ENCODE measurements around the gene MTOR. TPM values are rescaled to one million over a fixed set of nuclear protein-coding genes. Genes with fewer than 3 reads are reported as not detected.

MTOR gene
- total and polyA plus RNA-seq, 2 of the 8 experiments (the other 6 are each of a cell fraction or from before 2014, with no cell fraction given) = 44.2 to 76.8 TPM

DNA sequence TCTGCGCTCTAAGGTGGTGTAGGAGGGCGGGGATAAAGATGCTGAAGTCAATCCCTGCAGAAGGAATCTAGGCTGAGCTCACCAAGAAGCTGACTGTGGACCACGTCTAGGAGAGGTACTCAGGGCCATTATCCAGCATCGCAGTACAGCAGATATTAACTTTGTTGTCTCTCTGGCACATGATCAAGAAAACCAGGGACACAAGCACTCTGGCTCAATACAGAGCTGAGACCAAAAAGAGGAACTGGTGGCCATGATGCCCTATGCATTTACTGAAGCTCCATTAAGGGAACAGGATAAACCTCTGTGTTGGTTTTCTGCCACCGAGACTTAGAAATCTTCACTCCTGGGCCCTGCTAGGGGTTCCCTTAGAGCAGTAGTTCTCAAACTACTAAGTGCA is 111.2 kb downstream of the MTOR start (continued):
- TF ChIP-seq EP300 (IDR thresholded peaks at IDR 0.05; ENCODE audit: borderline replicate concordance in 1 of 2, low read depth in 2 of 2, low read length in 2 of 2) = no peak

Measured in H1 (cell line).